Bronchial epithelial cell (primary cell): ENCODE measurements around the gene NUDT1. TPM values are rescaled to one million over a fixed set of nuclear protein-coding genes. Genes with fewer than 3 reads are reported as not detected.

Source experiments
- DNase-seq: peaks from one replicate; pipeline ENCODE4 v3.0.0-alpha.2; 2010; ENCODE audit warnings: low read depth
- FAIRE-seq: peaks from 2 replicates; lab custom pipeline; 2011; peaks lifted over from hg19 to GRCh38; lab: Jason Lieb, UNC
- H3K27me3 ChIP-seq: 2 replicates; pipeline ENCODE4 v1.5.1; 2011; ENCODE audit warnings: low read length; ENCODE audit not compliant: control insufficient read depth, insufficient read depth
- H3K36me3 ChIP-seq: 2 replicates; pipeline ENCODE4 v1.5.1; 2011; ENCODE audit warnings: low read length; ENCODE audit not compliant: control insufficient read depth, insufficient read depth
- H3K4me3 ChIP-seq: 2 replicates; pipeline ENCODE4 v1.5.1; 2011; ENCODE audit warnings: mild to moderate bottlenecking, low read depth, low read length, control low read depth
- CTCF ChIP-seq: IDR thresholded peaks from 2 replicates; pipeline ENCODE4 v1.5.1; 2011; ENCODE audit warnings: mild to moderate bottlenecking, moderate library complexity, low read length, control low read depth, inconsistent platforms; ENCODE audit not compliant: insufficient read depth, severe bottlenecking
- total RNA-seq: library from RNA; depleted of rRNA; stranded (reverse); fragments of >200 nt; gene quantifications from 2 replicates; pipeline ENCODE4 v1.2.1, GENCODE V29; 2014

The NUDT1 gene
- total RNA-seq, 1 donor from 2014 or later: 7.9 TPM

DNA sequence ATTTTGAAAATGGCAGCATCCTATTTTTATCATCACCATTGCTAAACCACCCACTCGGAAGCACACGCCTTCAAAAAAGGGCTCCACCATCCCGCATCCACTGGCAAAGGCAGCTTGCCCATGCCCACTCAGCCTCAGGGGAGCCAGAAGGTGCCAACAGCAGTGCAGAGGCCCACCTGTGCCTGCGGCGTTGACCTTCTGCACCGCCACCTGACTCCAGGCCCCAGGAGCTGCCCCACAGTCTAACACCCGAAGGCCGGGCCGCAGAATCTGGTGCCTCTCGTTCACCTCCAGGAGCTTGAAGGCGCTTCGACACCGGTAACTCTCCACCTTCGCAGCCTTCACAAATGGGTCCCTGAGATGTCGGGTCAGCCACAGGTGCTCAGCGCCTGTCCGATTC, 2.8 kb upstream of the NUDT1 start:
- TF ChIP-seq CTCF: no peak
- FAIRE-seq (no peak), DNase-seq (no peak)
- Histone ChIP-seq H3K4me3 (no peak overlapping the region), H3K27me3 (no peaks in the 10 kb centered on the region), H3K36me3 (peaks cover 14% of the 10 kb centered on the region)

DNA sequence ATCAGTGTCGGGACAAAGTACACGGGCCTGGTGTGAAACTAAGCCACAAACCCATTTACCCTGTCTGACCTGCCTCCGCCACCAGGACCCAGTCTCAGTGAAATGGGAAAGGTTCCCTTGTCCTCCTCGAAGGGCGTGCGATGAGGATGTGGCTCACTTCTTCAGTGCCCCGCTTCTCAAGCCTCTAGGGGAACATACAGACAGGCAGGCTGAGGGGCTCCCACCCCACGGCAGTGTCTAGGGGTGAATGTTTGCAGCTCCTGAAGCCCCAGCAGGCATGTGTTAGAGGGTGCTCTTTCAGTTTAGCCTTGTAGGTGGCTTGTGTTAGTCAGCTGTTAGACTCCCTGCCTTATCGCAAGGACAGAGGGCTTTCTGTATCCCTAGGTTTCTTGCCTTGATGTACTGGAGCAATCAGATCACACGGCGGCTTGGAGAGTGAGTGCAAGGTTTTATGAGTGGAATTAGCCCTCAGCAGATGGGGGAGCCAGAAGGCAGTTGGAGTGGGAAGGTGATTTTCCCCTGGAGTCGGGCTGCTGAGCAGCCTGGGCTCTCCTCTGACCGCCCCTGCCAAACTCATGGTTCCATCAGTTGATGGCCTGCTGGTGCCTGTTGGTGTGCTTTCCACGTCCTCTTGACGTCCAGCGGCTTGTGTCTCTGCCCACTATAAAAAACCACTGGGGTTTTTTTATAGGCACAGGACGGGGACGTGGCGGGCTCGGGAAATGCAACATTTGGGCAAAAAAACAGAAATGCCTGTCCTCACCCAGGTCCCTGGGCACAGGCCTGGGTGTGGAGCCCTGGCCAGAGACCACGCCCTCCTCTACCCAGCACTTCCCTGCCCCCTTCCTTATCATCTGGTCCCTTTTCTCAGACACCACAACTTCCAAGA, 759 bp downstream of the NUDT1 start:
- H3K27me3 ChIP-seq: no peaks in the 10 kb centered on the region
- H3K4me3 ChIP-seq: peak overlapping the region; percentile 86
- DNase-seq: peak; percentile 29
- no peak for FAIRE-seq
- no peak for TF ChIP-seq CTCF
- H3K36me3 ChIP-seq: peaks cover 8% of the 10 kb centered on the region

- H3K4me3 ChIP-seq: no peak overlapping the region
- DNase-seq (no peak), FAIRE-seq (no peak)
- H3K27me3 ChIP-seq: no peaks in the 10 kb centered on the region
- TF ChIP-seq CTCF: no peak
- H3K36me3 ChIP-seq: peaks cover 4% of the 10 kb centered on the region
Observed at GRCh38 chr7:2243458-2243857, 1.4 kb downstream of the NUDT1 start.

GRCh38 chr7:2244404-2244995, 2.5 kb downstream of the NUDT1 start:
- FAIRE-seq (no peak), DNase-seq (no peak)
- no peaks in the 10 kb centered on the region for H3K36me3 ChIP-seq
- H3K4me3 ChIP-seq: no peak overlapping the region
- H3K27me3 ChIP-seq: no peaks in the 10 kb centered on the region
- TF ChIP-seq CTCF: no peak

DNA sequence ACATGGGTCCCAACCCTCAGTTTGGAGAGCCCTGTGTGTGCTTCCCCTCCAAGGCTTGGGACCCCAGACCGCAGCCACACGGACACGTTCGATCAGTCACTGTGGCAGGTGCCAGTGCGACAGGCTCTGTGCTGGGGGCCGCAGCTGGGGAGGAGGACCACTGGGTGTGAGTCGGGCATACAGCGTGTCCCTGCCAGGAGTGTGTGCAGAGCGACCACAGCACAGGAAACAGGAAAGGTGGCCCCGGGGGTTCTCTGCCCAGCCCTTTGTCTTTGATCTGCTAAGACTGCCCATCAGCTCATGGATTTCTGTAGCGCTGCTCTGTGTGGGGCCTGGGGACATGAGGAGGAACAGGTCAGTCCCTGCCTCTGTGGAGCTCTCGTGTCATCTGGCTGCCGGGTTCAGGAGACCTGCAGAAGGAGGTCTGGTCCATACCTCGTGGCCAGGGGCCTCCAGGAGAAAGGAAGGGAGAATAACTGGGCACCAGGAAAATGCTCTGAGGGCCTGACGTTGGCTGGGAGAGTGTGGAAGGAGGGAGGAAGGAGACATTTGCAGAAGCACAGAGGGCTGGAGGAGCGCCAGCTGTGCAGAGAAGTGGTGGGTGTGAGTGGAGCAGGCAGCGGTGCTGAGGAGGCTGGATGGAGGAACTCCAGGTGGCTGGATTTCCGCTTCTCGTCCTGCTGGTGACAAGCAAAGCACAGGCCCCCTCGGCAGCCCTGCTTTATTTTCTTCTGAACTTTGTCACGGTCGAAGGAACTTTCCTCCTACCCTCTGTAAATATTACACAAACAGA, 4.1 kb downstream of the NUDT1 start:
- TF ChIP-seq CTCF: no peak
- no peak for DNase-seq
- Histone ChIP-seq H3K27me3 (no peaks in the 10 kb centered on the region), H3K36me3 (no peaks in the 10 kb centered on the region), H3K4me3 (no peak overlapping the region)
- no peak for FAIRE-seq
